ENCODE data around the gene SH3TC2. TPM values are rescaled to one million over a fixed set of nuclear protein-coding genes. Genes with fewer than 3 reads are reported as not detected.

Gene SH3TC2
- total RNA-seq, 1 experiment from 2014 or later: 32.0 TPM

- peak; percentile 86 for DNase-seq
- TF ChIP-seq EZH2 (IDR thresholded peaks at IDR 0.05; ENCODE audit: low read length, unreplicated experiment): no peak
- TF ChIP-seq, protein P1, sequence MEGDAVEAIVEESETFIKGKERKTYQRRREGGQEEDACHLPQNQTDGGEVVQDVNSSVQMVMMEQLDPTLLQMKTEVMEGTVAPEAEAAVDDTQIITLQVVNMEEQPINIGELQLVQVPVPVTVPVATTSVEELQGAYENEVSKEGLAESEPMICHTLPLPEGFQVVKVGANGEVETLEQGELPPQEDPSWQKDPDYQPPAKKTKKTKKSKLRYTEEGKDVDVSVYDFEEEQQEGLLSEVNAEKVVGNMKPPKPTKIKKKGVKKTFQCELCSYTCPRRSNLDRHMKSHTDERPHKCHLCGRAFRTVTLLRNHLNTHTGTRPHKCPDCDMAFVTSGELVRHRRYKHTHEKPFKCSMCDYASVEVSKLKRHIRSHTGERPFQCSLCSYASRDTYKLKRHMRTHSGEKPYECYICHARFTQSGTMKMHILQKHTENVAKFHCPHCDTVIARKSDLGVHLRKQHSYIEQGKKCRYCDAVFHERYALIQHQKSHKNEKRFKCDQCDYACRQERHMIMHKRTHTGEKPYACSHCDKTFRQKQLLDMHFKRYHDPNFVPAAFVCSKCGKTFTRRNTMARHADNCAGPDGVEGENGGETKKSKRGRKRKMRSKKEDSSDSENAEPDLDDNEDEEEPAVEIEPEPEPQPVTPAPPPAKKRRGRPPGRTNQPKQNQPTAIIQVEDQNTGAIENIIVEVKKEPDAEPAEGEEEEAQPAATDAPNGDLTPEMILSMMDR (conservative IDR thresholded peaks at IDR 0.05; ENCODE audit: low read depth, low read length): peak; percentile 100
- no peak overlapping the region for H3K4me3 ChIP-seq (ENCODE audit: low read length)
- ChIA-PET CTCF (interaction anchor here (0.6 to 2.8 kb wide), 27 partner anchors 12 to 1252 kb away, joined by 3 to 31 read pairs (median 7); partner anchors contain the start of gene ADRB2), POLR2A (ENCODE audit: unreplicated experiment) (interaction anchor here (0.6 to 1.0 kb wide), 4 partner anchors 47 to 169 kb away, joined by 3 to 9 read pairs (median 4); partner anchors contain the start of gene ADRB2)
- H3K4me1 ChIP-seq (ENCODE audit: insufficient read depth, low read length): peaks cover 49% of the 10 kb centered on the region
- no peaks in the 10 kb centered on the region for H3K9me2 ChIP-seq (replicated peaks; ENCODE audit: low read length)
- no peak overlapping the region for H2AFZ ChIP-seq (ENCODE audit: low read length)
- peaks cover 8% of the 10 kb centered on the region for H3F3A ChIP-seq (ENCODE audit: low read length, unreplicated experiment)
- H4K20me1 ChIP-seq (ENCODE audit: low read length): no peaks in the 10 kb centered on the region
- no peak overlapping the region for H3K9ac ChIP-seq (ENCODE audit: low read length)
- H3K27me3 ChIP-seq (ENCODE audit: low read length): no peaks in the 10 kb centered on the region
- no peaks in the 10 kb centered on the region for H3K36me3 ChIP-seq (ENCODE audit: low read depth, low read length)
- BruUV-seq (replicated peaks): no TSS peak
- ATAC-seq: no peak
- H3K27ac ChIP-seq (ENCODE audit: low read length): no peak overlapping the region
- H3K4me2 ChIP-seq (ENCODE audit: low read length): no peak overlapping the region
- H3K79me2 ChIP-seq (ENCODE audit: low read length): no peaks in the 10 kb centered on the region
- intact Hi-C loops (cut with micrococcal nuclease): loop anchor here (1.0 kb wide), 3 partner anchors 41 to 216 kb away; no protein-coding TSS in a partner anchor
- H3K9me3 ChIP-seq (ENCODE audit: low read length): no peaks in the 10 kb centered on the region
Measured at GRCh38 chr5:148957591-148958202, 105.2 kb downstream of the SH3TC2 start.

DNA sequence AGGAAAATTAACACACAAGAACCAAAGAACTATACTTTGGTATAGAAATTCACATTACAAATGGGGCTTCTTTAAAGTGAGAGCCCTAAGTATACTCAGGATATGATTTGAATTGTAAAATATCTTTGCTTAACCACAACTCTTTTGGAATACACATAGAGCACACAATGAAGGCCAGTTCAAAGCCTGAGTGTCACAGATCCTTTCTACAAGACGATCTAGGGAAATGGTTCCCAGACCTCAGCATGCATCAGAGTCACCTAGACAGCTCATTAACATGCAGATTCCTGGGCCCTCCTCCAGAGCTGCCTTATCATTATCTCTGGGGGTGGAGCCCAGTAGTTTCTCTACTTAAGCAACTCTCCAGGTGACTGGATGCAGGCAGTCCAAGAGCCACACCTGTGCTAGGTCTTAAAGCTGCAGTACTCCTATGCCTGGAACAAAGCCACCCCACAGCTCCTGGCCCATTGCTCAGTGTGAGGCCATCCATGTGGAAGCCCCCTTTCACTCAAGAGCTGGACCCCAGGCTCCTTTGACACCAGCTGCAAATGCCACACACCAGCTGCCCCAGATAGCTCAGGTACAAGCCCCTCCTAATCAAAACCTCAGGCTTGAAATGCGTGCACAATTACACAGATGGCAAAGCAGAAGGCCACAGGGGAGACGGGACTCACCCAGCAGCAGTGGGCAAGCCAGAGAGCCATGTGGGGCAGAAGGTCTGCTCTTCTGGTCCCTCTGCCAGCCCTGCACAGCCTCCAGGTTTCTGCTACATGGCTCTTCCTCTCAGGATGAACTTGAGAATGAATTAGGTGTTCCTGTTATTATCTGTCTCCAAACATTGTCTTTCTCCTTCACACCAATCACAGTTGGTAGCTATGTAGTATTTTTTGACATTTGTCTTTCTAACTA, 106.1 kb downstream of the SH3TC2 start:
- POLR2A ChIA-PET (ENCODE audit: unreplicated experiment): interaction anchor here (0.6 to 1.0 kb wide), 3 partner anchors 131 to 170 kb away, joined by 3 to 9 read pairs (median 5); partner anchors contain the start of gene ADRB2
- peak; percentile 70 for DNase-seq

More for the DNA sequence above, 106.1 kb downstream of the SH3TC2 start:
- H3K79me2 ChIP-seq (ENCODE audit: low read length): no peaks in the 10 kb centered on the region
- CTCF ChIA-PET: interaction anchor here (0.7 to 2.8 kb wide), 17 partner anchors 13 to 259 kb away, joined by 3 to 31 read pairs (median 8); partner anchors contain the start of gene ADRB2
- H3K4me3 ChIP-seq (ENCODE audit: low read length): no peak overlapping the region
- peaks cover 8% of the 10 kb centered on the region for H3F3A ChIP-seq (ENCODE audit: low read length, unreplicated experiment)
- peaks cover 40% of the 10 kb centered on the region for H3K4me1 ChIP-seq (ENCODE audit: insufficient read depth, low read length)
- H3K9ac ChIP-seq (ENCODE audit: low read length): no peak overlapping the region
- no peaks in the 10 kb centered on the region for H3K9me2 ChIP-seq (replicated peaks; ENCODE audit: low read length)
- ATAC-seq: peak; percentile 6; the same call in 1 of the 2 replicates
- H3K4me2 ChIP-seq (ENCODE audit: low read length): no peak overlapping the region
- no peaks in the 10 kb centered on the region for H3K9me3 ChIP-seq (ENCODE audit: low read length)
- no peak overlapping the region for H3K27ac ChIP-seq (ENCODE audit: low read length)
- peak overlapping the region; percentile 19 for H2AFZ ChIP-seq (ENCODE audit: low read length)
- TF ChIP-seq EZH2phosphoT487 (IDR thresholded peaks at IDR 0.05; ENCODE audit: borderline replicate concordance, low read length) (no peak), EZH2 (IDR thresholded peaks at IDR 0.05; ENCODE audit: low read length, unreplicated experiment) (no peak)
- TF ChIP-seq, protein P1 (conservative IDR thresholded peaks at IDR 0.05; ENCODE audit: low read depth, low read length): no peak
- no peaks in the 10 kb centered on the region for H3K36me3 ChIP-seq (ENCODE audit: low read depth, low read length)
- no peaks in the 10 kb centered on the region for H4K20me1 ChIP-seq (ENCODE audit: low read length)
- no peaks in the 10 kb centered on the region for H3K27me3 ChIP-seq (ENCODE audit: low read length)
- no TSS peak for BruUV-seq (replicated peaks)
- intact Hi-C loops (cut with micrococcal nuclease): loop anchor here (1.0 kb wide), 3 partner anchors 42 to 215 kb away; no protein-coding TSS in a partner anchor

Small RNA genes within 50 kb of the gene (microRNA-seq; reads per million reads assigned to microRNA genes)
- gene MIR584 (ENCODE audit: unreplicated experiment): 382 reads per million, percentile 77 among the genes with 10 or more reads in this experiment

Other genes starting within 250 kb of the SH3TC2 start
- 41.1 and 42.1 TPM in 2 replicates for gene ADRB2, start 236.5 kb downstream of the SH3TC2 start, total RNA-seq (2014; rRNA removed)
- 43.6 and 48.0 TPM in 2 replicates for gene ABLIM3, start 78.4 kb upstream of the SH3TC2 start, total RNA-seq (2014; rRNA removed)
- 19.6 and 22.3 TPM in 2 replicates for gene AFAP1L1, start 208.8 kb upstream of the SH3TC2 start, total RNA-seq (2014; rRNA removed)